ENCODE results near the gene GREB1. TPM values are rescaled to one million over a fixed set of nuclear protein-coding genes. Genes with fewer than 3 reads are reported as not detected.
A peak's percentile ranks its signal among the peaks of the same experiment; 100 is the strongest.

The GREB1 gene
- total and polyA plus RNA-seq, 2 of the 13 experiments (the other 11 are each of a cell fraction or from before 2014, with no cell fraction given), result 31.3 to 61.2 TPM

GRCh38 chr2:11542275-11542819 lies 8.5 kb downstream of the GREB1 start (continued):
- TF ChIP-seq ARID4A (CRISPR knock-in tag; IDR thresholded peaks at IDR 0.05; ENCODE audit: borderline replicate concordance), result 0 out of 2 replicates have a peak, but pooled peaks have one; percentile 5
- TF ChIP-seq STAG1 (CRISPR knock-in tag; IDR thresholded peaks at IDR 0.05), result no peak
- no peak for TF ChIP-seq HMG20B (CRISPR knock-in tag; conservative IDR thresholded peaks at IDR 0.05)
- TF ChIP-seq, protein P1, sequence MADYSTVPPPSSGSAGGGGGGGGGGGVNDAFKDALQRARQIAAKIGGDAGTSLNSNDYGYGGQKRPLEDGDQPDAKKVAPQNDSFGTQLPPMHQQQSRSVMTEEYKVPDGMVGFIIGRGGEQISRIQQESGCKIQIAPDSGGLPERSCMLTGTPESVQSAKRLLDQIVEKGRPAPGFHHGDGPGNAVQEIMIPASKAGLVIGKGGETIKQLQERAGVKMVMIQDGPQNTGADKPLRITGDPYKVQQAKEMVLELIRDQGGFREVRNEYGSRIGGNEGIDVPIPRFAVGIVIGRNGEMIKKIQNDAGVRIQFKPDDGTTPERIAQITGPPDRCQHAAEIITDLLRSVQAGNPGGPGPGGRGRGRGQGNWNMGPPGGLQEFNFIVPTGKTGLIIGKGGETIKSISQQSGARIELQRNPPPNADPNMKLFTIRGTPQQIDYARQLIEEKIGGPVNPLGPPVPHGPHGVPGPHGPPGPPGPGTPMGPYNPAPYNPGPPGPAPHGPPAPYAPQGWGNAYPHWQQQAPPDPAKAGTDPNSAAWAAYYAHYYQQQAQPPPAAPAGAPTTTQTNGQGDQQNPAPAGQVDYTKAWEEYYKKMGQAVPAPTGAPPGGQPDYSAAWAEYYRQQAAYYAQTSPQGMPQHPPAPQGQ (CRISPR knock-in tag; IDR thresholded peaks at IDR 0.05; ENCODE audit: borderline replicate concordance), result no peak
- TF ChIP-seq, protein P2, sequence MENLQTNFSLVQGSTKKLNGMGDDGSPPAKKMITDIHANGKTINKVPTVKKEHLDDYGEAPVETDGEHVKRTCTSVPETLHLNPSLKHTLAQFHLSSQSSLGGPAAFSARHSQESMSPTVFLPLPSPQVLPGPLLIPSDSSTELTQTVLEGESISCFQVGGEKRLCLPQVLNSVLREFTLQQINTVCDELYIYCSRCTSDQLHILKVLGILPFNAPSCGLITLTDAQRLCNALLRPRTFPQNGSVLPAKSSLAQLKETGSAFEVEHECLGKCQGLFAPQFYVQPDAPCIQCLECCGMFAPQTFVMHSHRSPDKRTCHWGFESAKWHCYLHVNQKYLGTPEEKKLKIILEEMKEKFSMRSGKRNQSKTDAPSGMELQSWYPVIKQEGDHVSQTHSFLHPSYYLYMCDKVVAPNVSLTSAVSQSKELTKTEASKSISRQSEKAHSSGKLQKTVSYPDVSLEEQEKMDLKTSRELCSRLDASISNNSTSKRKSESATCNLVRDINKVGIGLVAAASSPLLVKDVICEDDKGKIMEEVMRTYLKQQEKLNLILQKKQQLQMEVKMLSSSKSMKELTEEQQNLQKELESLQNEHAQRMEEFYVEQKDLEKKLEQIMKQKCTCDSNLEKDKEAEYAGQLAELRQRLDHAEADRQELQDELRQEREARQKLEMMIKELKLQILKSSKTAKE (CRISPR knock-in tag; IDR thresholded peaks at IDR 0.05; ENCODE audit: borderline replicate concordance), result no peak
- TF ChIP-seq ZNF724P (CRISPR knock-in tag; IDR thresholded peaks at IDR 0.05; ENCODE audit: borderline replicate concordance), result no peak
- peak; percentile 43 for TF ChIP-seq ZEB1 (IDR thresholded peaks at IDR 0.05; ENCODE audit: insufficient replicate concordance, low read depth)
- no peak for TF ChIP-seq GPBP1L1 (CRISPR knock-in tag; IDR thresholded peaks at IDR 0.05)
- TF ChIP-seq HNRNPL (IDR thresholded peaks at IDR 0.05; ENCODE audit: low read depth, low read length), result no peak
- no peak for TF ChIP-seq CREB1 (IDR thresholded peaks at IDR 0.05)
- no peak; the same call in 1 of the 2 replicates for TF ChIP-seq CREB1 (CRISPR knock-in tag; IDR thresholded peaks at IDR 0.05)

Data from HepG2 (cell line).